ENCODE measurements around the gene OGA. TPM values are rescaled to one million over a fixed set of nuclear protein-coding genes. Genes with fewer than 3 reads are reported as not detected.

OGA gene
- total and polyA plus RNA-seq, 2 experiments from 2014 or later: 42.5 to 78.0 TPM

DNA sequence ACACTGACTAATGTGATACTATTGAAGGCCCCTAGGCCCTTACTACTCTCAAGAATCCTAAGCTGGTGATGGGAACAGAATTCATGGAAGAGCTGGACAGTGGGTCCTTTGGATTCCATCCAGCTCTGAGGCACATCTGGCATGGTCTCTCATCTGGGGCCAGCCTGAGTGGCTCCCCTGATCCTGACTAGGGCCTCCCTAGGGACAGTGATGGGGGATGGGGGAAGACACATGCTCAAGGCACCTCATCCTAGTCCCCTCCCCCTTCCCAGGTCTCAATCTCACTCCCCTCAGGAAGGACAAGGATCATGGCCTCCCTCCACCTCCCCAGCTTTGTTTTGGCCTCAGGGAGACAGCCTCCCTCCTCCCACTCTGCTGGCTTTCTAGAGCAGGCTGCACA, 23.6 kb upstream of the OGA start:
- no peaks in the 10 kb centered on the region for H3K9me2 ChIP-seq (ENCODE audit: insufficient read depth)
- in situ Hi-C loops (cut with MboI): no loop called here
- no peaks in the 10 kb centered on the region for H3K4me1 ChIP-seq (ENCODE audit: insufficient read depth)
- no peak for TF ChIP-seq EZH2 (IDR thresholded peaks at IDR 0.05; ENCODE audit: insufficient read depth, poor library complexity, severe bottlenecking)
- no peak for TF ChIP-seq EZH2phosphoT487 (IDR thresholded peaks at IDR 0.05; ENCODE audit: insufficient read depth, low read depth)
- H3K36me3 ChIP-seq (ENCODE audit: low read depth): no peaks in the 10 kb centered on the region
- H3K4me2 ChIP-seq (ENCODE audit: unreplicated experiment): no peak overlapping the region
- no peaks in the 10 kb centered on the region for H3K79me2 ChIP-seq (ENCODE audit: insufficient read depth)
- H3K9me3 ChIP-seq (ENCODE audit: low read depth): no peaks in the 10 kb centered on the region
- no peak for DNase-seq
- no peaks in the 10 kb centered on the region for H4K20me1 ChIP-seq (ENCODE audit: insufficient read depth)
- H3K27ac ChIP-seq: no peak overlapping the region
- H2AFZ ChIP-seq: no peak overlapping the region
- no peaks in the 10 kb centered on the region for H3K27me3 ChIP-seq (replicated peaks; ENCODE audit: insufficient read depth)
- no peak overlapping the region for H3K9ac ChIP-seq
- no peak overlapping the region for H3K4me3 ChIP-seq
- no peaks in the 10 kb centered on the region for H3F3A ChIP-seq (ENCODE audit: insufficient read depth)

DNA sequence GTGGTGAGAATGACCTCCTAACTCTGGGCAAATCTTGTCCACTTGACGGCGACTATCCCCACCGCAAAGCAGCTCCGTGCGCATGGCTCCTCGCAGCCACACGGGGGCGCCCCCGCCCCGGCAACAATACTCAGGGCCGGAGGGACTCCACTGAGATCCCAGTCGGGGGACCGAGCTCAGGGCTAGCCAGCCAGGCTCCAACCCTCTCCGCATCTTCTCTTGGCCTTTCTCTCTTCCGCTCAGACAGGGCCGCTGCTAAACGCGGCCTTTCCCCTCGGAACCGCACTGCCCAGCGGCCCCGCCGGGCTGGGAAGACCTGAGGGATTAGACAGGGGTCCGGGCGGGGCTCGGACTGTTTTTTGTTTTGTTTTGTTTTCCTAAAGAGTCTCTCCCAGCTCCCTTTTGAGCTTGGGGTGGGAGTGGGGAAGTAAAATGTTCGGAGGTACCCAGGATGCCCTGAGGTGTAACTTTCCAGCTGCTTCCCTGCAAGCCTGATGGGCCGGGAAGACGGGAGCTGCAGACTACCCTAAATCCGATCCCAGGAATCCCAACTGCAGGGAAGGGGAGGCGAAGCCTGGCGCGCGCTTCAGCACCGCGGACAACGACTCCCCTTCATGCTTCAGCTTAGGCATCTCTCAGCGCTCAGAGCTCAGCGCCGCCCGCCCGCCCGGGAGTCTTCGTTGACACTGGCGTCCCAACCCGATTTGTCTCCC, 22.7 kb upstream of the OGA start:
- no peaks in the 10 kb centered on the region for H3K4me1 ChIP-seq (ENCODE audit: insufficient read depth)
- H3K9me2 ChIP-seq (ENCODE audit: insufficient read depth): no peaks in the 10 kb centered on the region
- no peaks in the 10 kb centered on the region for H4K20me1 ChIP-seq (ENCODE audit: insufficient read depth)
- no peak overlapping the region for H3K27ac ChIP-seq
- peak overlapping the region; percentile 67 for H3K4me3 ChIP-seq
- DNase-seq: peak; percentile 90
- in situ Hi-C loops (cut with MboI): no loop called here
- no peak overlapping the region for H3K9ac ChIP-seq
- H3K79me2 ChIP-seq (ENCODE audit: insufficient read depth): no peaks in the 10 kb centered on the region
- H3K36me3 ChIP-seq (ENCODE audit: low read depth): no peaks in the 10 kb centered on the region
- H3F3A ChIP-seq (ENCODE audit: insufficient read depth): no peaks in the 10 kb centered on the region
- H3K9me3 ChIP-seq (ENCODE audit: low read depth): no peaks in the 10 kb centered on the region
- peak overlapping the region; percentile 92 for H3K4me2 ChIP-seq (ENCODE audit: unreplicated experiment)
- peak overlapping the region; percentile 10; the same call in 1 of the 2 replicates for H2AFZ ChIP-seq
- H3K27me3 ChIP-seq (replicated peaks; ENCODE audit: insufficient read depth): no peaks in the 10 kb centered on the region
- no peak for TF ChIP-seq EZH2 (IDR thresholded peaks at IDR 0.05; ENCODE audit: insufficient read depth, poor library complexity, severe bottlenecking)
- TF ChIP-seq EZH2phosphoT487 (IDR thresholded peaks at IDR 0.05; ENCODE audit: insufficient read depth, low read depth): no peak
- WGBS, 2 experiments (ENCODE audit: low coverage in 1 of 2, low lambda C conversion rate in 2 of 2, missing lambda C conversion rate in 2 of 2): 2% methylated on average over 46 of the region's 46 CpGs

DNA sequence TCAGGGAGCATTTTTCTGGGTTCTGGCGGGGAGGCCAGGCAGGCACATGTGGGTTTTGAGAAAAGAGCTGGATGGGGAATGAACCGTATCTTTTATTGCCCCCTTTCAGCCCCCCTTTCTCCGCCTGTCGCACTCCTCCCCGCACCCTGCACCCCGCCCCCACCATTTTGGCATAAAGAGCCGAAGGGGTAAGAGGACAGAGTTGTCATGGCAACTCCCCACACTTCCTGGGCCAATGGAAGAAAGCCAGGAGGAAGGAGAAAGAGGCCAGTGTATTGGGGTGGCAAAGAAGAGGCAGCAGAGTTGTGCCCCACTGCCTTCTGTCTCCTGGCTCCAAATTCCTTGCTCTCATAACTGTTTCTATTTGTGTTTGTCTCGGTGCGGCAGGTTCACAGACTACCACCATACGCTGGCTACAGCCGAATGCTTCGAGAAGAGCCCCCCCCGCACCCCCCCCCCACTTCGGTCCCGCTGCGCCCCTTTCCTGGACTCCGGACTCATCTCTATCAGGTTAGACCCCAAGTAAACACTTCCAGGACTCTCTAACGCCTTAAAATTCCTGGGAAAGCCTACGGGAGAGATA, 21.9 kb upstream of the OGA start:
- in situ Hi-C loops (cut with MboI): no loop called here
- Histone ChIP-seq H2AFZ (no peak overlapping the region), H3K4me1 (ENCODE audit: insufficient read depth) (no peaks in the 10 kb centered on the region), H3K36me3 (ENCODE audit: low read depth) (no peaks in the 10 kb centered on the region), H3K9me2 (ENCODE audit: insufficient read depth) (no peaks in the 10 kb centered on the region), H3K9ac (no peak overlapping the region), H3K4me2 (ENCODE audit: unreplicated experiment) (peak overlapping the region; percentile 92), H3K4me3 (peak overlapping the region; percentile 67), H3K27ac (no peak overlapping the region), H4K20me1 (ENCODE audit: insufficient read depth) (no peaks in the 10 kb centered on the region), H3K9me3 (ENCODE audit: low read depth) (no peaks in the 10 kb centered on the region), H3K79me2 (ENCODE audit: insufficient read depth) (no peaks in the 10 kb centered on the region), H3F3A (ENCODE audit: insufficient read depth) (no peaks in the 10 kb centered on the region), H3K27me3 (replicated peaks; ENCODE audit: insufficient read depth) (no peaks in the 10 kb centered on the region)
- 15 to 17% methylated on average over 16 to 19 of the region's 19 CpGs for WGBS, 2 experiments (ENCODE audit: low coverage in 1 of 2, low lambda C conversion rate in 2 of 2, missing lambda C conversion rate in 2 of 2)
- TF ChIP-seq EZH2phosphoT487 (IDR thresholded peaks at IDR 0.05; ENCODE audit: insufficient read depth, low read depth): no peak
- TF ChIP-seq EZH2 (IDR thresholded peaks at IDR 0.05; ENCODE audit: insufficient read depth, poor library complexity, severe bottlenecking): no peak
- peak; percentile 28 for DNase-seq

DNA sequence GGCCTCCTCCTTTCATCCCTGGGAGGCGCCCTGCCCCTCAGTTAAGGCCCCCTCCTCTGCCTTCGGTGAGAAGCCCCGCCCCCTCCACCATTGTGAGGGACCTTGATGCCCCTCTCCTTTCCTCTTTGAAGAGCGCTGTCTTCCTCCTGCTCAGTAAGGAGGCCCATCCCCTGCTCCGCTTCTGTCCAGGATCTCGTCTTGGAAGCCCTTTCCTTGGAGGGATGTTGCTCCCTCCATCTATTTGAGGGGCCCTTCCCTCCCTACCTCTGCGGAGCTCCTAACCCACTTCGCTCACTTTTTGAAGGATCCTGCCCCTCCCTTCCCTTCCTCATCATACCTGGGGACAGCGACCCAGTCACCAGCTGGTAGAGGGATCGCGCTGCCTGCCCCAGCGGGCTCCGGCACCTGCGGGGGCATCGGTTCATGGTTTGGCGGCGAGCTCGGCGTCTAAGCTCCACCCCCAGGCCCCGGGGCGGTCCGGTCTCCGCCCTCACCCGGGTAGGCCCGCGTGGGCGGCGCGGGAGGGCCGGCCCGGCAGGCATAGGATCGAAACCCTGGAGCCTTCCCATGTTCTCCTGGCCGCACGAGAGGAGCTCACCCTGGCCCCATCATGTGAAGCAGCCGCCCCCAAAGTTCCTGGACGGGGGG, 21.3 kb upstream of the OGA start:
- no peaks in the 10 kb centered on the region for H4K20me1 ChIP-seq (ENCODE audit: insufficient read depth)
- TF ChIP-seq EZH2phosphoT487 (IDR thresholded peaks at IDR 0.05; ENCODE audit: insufficient read depth, low read depth) (no peak), EZH2 (IDR thresholded peaks at IDR 0.05; ENCODE audit: insufficient read depth, poor library complexity, severe bottlenecking) (no peak)
- DNase-seq: peak; percentile 65
- in situ Hi-C loops (cut with MboI): no loop called here
- H3K9me2 ChIP-seq (ENCODE audit: insufficient read depth): no peaks in the 10 kb centered on the region
- H3K4me1 ChIP-seq (ENCODE audit: insufficient read depth): no peaks in the 10 kb centered on the region
- no peaks in the 10 kb centered on the region for H3K9me3 ChIP-seq (ENCODE audit: low read depth)
- no peak overlapping the region for H3K27ac ChIP-seq
- no peak overlapping the region for H3K9ac ChIP-seq
- H2AFZ ChIP-seq: no peak overlapping the region
- no peaks in the 10 kb centered on the region for H3K79me2 ChIP-seq (ENCODE audit: insufficient read depth)
- 21 to 26% methylated on average over 30 to 34 of the region's 36 CpGs for WGBS, 2 experiments (ENCODE audit: low coverage in 1 of 2, low lambda C conversion rate in 2 of 2, missing lambda C conversion rate in 2 of 2)
- H3F3A ChIP-seq (ENCODE audit: insufficient read depth): no peaks in the 10 kb centered on the region
- peak overlapping the region; percentile 92 for H3K4me2 ChIP-seq (ENCODE audit: unreplicated experiment)
- no peaks in the 10 kb centered on the region for H3K36me3 ChIP-seq (ENCODE audit: low read depth)
- H3K27me3 ChIP-seq (replicated peaks; ENCODE audit: insufficient read depth): no peaks in the 10 kb centered on the region
- peak overlapping the region; percentile 67 for H3K4me3 ChIP-seq
